ENCODE data around the gene BNIPL.

BNIPL gene

DNA sequence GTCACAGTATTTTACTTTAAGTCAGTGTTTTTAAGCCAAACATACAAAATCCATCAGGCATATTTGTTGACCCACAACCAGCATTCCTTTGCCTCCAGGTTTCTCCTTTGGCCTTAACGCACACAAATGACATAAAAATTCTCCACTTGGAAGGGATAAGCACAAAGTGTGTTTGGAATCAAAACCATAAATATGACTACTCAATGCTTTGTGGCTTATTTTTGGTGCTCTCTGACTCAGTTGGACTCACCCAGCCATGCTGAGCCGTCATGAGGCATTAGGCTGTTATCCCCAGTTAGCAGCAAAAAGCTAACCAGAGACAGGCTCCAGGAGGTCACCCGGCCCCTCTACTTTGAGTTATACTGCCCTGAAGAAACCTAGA, 27.2 kb upstream of the BNIPL start:
- no peak for DNase-seq
- intact Hi-C loops (cut with DNase I): loop anchor here (5.0 kb wide), 1 partner anchor 38 kb away; the partner anchor contains the start of gene C1orf56

DNA sequence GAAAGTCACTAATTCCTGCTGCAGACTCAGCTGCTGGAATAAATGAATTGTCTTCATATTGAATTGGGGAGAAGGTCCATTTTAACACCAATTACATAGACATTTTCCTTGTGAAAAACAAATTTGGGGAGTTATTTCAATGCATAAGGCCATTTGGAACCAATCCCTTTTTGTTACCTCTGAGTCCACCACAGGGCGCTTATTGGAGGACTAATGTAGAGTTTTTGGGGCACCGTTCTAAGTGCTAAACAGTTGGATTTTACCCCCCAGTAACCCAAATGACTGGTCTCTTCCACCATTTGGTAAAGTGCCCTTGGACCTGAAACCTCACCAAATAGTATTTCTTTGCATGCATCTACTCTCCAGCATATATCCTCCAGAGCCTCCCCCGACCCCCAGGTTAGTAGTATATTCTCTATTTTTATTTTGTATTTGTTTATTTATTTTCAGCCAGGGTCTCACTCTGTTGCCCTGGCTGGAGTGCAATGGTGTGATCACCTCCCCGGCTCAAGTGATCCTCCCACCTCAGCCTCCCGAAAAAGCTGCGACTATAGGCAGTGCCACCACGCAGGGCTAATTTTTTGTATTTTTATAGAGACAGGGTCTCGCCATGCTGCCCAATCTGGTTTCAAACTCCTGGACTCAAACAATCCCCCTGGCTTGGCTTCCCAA, 26.6 kb upstream of the BNIPL start:
- intact Hi-C loops (cut with DNase I): loop anchor here (5.0 kb wide), 1 partner anchor 37 kb away; the partner anchor contains the start of gene C1orf56
- no peak for DNase-seq

DNA sequence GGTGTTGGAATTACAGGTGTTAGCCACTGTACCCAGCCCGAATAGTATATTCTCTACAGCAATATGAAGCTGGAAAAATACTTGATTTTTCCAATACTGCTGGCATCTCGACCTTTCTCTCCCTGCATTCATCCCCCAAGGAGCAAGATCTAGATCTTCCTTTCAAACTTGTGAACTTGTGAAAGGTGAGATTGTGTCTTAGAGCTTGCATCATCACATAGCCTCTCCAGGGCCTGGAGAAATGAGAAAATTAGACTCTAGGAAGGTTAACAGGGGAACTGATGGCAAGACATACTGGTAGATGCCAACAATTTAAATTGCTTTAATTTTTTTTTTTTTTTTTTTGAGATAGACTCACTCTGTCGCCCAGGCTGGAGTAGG, 26.1 kb upstream of the BNIPL start:
- intact Hi-C loops (cut with DNase I): no loop called here

DNA sequence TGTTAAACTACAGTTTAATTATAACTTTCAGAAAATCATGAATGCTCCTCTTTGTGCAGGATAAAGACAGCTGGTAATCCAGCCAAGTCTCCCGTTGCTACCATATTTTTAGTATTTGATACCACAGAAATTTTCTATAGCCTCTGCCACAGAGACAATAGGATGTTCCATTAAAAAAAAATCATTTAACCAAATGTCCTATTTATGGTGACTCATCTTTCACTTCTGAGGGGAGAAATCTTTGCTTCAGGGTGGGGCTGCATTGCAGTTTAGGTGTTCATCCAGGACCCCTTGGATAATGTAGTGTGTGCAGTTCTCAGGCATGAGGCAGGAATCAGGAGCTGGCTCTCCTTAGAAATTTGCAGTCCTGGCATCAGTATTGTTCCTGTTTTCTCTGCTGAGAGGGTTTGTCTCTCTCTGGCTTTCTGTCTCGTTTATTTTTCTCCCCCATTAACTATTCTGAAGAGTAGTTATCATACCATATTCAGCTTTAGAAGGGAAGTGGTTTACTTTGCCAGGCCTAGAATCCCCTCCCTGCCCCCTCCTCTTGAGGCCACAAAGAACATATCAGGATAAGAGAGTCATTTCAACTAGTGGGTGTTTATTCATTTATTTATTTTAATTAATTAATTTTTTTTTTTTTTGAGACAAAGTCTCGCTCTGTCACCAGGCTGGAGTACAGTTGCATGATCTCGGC, 25.1 kb upstream of the BNIPL start:
- DNase-seq: peak in 1 of 10 donors; percentile 15
- intact Hi-C loops (cut with DNase I): no loop called here

More for the DNA sequence above, 26.1 kb upstream of the BNIPL start:
- no peak for DNase-seq

DNA sequence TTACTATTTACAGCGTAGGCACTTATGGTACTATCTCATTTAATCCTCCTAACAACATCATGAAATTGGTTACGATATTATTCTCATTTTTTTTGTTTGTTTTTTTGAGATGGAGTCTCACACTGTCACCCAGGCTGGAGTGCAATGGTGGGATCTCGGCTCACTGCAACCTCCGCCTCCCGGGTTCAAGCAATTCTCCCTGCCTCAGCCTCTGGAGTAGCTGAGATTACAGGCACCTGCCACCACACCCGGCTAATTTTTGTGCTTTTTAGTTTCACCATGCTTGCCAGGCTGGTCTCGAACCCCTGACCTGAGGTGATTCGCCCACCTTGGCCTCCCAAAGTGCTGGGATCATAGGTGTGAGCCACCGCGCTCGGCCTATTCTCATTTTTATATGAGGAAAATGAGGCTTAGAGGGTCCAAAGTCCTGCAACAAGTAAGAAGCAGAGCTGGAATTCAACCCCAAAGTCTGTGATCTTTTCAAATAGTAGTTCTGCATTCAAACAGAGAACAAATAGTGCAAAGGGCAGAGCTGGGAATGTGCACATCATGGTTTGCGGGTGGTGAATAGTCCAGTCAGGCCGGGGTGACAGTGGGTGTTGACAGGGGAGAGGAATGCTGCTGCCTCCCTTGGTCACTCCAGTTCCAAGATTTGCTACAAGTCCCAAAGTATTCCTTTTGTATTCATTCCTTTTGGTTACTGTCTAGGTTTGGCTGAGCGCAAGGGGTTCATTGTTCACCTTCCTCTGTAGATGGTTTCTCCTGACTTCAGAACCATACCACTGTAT, 23.5 kb upstream of the BNIPL start:
- peak in 1 of 10 donors; percentile 26 for DNase-seq
- intact Hi-C loops (cut with DNase I): no loop called here

DNA sequence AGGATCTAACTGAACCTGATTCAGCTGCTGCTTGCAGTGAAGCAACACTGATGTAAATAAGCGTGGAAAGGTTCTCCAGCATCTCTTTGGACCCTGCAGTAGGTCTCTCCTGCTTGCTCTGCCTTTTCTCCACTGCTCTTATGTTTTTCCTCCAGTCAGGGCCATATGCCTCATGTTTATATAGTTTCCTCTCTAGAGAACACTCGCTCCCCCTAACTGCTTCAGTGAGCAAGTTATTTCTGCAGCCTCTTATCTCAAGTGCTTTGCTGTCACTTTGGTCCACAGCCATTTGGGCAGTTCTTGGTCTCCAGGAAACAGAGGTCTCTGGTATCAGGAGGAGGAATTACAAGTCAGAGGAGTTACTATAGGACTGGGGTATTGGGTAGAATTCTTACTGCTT, 22.9 kb upstream of the BNIPL start:
- intact Hi-C loops (cut with DNase I): no loop called here
- peak in 1 of 10 donors; percentile 11 for DNase-seq

DNA sequence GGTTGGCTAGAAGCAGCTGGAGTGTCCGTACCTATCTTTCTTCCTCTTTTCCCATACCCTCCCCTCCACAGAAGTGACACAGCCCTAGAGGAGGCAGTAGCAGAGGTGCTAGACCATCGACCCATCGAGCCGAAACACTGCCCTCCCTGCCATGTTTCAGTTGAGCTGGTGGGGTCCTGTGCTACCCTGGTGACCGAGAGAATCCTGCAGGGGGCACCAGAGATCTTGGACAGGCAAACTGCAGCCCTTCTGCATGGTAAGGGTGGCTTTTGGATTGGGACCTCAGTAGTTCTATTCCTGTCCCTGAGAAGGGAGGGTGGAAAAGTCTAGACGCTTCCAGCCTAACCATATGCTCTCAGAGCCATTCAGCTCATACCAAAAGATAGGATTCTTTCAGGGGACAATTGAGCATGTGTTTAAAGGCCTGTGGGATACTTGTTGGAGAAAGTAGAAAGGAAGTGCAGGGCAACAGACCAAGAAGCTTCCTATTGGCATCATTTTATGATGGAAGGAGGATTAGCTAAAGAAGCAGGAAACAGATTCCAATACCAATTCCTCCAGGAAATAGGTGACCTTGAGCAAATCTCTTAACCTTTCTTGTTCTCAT, 11.7 kb upstream of the BNIPL start:
- peak; percentile 36 to 95 (median 79) for DNase-seq
- intact Hi-C loops (cut with DNase I): loop anchor here (5.0 kb wide), 1 partner anchor 133 kb away; the partner anchor contains the start of gene TNFAIP8L2

DNA sequence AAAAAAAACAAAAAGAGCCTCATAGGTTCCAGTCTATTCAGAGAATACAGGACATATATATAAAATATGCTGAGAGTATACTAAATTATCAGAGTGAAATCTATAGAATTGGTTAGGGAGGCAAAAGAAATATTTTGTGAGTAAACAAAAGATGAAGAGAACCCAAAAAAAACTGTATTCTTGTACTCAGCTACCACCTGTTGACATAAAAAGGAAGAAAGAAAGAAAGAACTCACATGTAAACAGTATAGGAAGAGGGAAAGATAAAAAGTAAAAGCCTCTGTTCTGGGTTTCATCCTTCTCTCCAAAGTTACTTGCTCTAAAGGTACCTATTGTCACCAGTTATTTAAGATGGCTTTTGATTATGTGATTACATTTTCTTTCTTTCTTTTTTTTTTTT, 9.9 kb upstream of the BNIPL start:
- DNase-seq: no peak
- intact Hi-C loops (cut with DNase I): no loop called here

DNA sequence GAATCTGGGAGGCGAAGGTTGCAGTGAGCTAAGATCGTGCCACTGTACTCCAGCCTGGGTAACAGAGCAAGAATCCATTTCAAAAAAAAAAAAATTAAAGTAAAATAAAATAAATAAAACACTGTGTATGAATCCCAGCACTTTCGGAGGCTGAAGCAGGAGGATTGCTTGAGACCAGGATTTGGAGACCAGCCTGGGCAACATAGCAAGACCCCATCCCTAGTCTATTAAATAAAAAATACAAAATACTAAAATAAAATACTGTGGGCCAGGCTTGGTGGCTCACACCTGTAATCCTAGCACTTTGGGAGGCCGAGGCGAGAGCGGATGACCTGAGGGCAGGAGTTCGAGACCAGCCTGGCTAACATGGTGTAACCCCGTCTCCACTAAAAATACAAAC, 4.2 kb upstream of the BNIPL start:
- intact Hi-C loops (cut with DNase I): no loop called here

DNA sequence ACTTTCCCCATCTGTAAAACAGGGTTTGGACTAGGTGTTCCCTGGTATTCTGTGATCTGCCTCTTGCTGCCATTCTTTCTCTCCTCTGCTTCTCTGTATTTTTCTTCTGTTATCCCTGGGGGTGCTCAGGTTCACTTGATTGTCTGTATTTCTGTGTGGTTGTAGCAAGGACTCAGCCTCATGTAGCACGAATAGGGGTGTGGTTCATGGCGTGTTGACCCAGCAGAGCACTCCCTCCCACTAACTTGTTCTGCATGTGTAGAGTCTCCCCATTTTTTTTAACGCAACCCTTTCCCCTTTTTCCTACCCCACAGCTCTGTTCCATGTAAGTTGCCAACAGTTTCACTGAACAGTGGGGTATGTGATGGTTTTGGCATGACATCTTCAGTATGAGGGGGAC, 1.2 kb upstream of the BNIPL start:
- intact Hi-C loops (cut with DNase I): no loop called here
- DNase-seq: no peak

More for the DNA sequence above, 4.2 kb upstream of the BNIPL start:
- no peak for DNase-seq

DNA sequence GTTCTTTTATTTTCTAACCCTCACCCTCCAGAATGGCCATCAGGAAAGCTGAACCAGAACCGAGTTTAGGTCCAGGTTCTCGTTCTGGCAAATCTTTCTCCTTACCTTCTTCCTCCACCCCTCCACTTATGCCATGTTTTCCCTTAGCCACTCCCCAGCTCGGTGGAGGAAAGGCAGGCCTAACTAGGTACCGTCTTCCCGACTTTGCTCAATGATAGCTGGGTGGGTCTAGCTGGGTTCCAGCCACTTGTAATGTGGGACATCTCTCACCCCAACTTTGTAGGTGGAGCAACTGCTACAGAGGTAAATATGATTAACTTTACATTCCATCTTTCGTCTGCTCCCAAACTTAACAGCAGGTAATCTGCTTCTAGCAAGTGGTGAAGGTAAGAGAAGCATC, 646 bp downstream of the BNIPL start:
- intact Hi-C loops (cut with DNase I): no loop called here
- no peak for DNase-seq

DNA sequence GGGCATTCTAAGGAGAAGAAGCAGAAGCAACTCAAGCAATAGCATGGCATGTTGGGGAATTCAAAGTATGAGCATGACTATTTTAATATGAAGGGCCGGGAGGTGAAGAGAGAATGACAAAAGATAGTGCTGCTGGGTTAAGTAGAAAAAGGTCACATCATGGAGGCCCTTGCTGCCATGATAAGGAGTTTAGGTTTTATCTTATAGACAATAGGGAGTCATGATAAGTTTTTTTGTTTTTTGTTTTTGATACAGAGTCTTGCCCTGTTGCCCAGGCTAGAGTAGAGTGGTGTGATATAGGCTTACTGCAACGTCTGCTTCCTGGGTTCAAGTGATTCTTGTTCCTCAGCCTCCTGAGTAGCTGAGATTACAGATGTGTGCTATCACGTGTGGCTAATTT, 3.1 kb downstream of the BNIPL start:
- no peak for DNase-seq
- intact Hi-C loops (cut with DNase I): no loop called here

DNA sequence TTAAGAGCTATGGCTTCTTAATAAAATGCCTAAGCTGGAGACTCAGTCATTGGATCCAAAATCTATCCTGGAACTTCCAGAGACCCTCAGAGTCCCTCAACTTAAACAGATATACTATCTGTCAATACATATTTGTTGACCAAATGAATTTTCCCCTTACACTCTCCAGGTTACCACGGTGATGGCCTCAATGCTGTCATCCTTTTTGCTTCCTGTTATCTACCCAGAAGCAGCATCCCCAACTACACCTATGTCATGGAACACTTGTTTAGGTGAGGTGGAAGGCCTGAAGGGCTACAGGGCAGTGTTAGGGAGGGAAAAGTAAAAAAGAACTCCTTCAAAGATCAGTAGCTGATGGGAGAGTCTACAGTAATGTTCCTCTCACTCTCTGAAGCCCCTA, 6.8 kb downstream of the BNIPL start:
- intact Hi-C loops (cut with DNase I): no loop called here
- no peak for DNase-seq

DNA sequence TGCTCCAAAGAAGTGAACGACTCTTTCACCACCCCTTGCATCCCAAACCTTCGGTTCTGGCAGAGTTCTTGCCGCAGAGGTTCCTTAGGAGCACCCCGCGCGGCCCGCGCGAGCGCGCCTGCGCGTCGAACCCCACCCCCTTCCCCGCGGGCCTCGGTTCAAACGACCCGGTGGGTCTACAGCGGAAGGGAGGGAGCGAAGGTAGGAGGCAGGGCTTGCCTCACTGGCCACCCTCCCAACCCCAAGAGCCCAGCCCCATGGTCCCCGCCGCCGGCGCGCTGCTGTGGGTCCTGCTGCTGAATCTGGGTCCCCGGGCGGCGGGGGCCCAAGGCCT, 11.2 kb downstream of the BNIPL start, which contains the start of gene C1orf56:
C1orf56 (plus strand) TSS at position 161 of the 334 bp plus-strand sequence; CDS start at position 258, 97 bp downstream.
- intact Hi-C loops (cut with DNase I): loop anchor here (5.0 kb wide), 2 partner anchors 40 to 120 kb away; partner anchors contain the start of genes MINDY1, PRUNE1 and SETDB1
- peak; percentile 47 to 95 (median 72) for DNase-seq

DNA sequence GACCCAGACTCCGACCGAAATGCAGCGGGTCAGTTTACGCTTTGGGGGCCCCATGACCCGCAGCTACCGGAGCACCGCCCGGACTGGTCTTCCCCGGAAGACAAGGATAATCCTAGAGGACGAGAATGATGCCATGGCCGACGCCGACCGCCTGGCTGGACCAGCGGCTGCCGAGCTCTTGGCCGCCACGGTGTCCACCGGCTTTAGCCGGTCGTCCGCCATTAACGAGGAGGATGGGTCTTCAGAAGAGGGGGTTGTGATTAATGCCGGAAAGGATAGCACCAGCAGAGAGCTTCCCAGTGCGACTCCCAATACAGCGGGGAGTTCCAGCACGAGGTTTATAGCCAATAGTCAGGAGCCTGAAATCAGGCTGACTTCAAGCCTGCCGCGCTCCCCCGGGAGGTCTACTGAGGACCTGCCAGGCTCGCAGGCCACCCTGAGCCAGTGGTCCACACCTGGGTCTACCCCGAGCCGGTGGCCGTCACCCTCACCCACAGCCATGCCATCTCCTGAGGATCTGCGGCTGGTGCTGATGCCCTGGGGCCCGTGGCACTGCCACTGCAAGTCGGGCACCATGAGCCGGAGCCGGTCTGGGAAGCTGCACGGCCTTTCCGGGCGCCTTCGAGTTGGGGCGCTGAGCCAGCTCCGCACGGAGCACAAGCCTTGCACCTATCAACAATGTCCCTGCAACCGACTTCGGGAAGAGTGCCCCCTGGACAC, 11.7 kb downstream of the BNIPL start:
- intact Hi-C loops (cut with DNase I): loop anchor here (5.0 kb wide), 2 partner anchors 41 to 121 kb away; partner anchors contain the start of genes MINDY1, PRUNE1 and SETDB1
- peak; percentile 53 to 95 (median 67) for DNase-seq

DNA sequence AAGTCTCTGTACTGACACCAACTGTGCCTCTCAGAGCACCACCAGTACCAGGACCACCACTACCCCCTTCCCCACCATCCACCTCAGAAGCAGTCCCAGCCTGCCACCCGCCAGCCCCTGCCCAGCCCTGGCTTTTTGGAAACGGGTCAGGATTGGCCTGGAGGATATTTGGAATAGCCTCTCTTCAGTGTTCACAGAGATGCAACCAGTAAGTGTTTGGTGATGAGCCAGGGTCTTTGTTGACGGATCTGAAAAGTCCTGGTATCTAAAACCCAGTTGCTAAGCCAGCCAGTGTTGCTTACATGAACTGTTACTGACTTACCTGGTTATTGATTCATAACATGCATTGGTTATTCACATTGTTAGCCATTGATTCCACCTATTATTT, 12.3 kb downstream of the BNIPL start:
- no peak for DNase-seq
- intact Hi-C loops (cut with DNase I): loop anchor here (5.0 kb wide), 2 partner anchors 41 to 121 kb away; partner anchors contain the start of genes MINDY1, PRUNE1 and SETDB1

DNA sequence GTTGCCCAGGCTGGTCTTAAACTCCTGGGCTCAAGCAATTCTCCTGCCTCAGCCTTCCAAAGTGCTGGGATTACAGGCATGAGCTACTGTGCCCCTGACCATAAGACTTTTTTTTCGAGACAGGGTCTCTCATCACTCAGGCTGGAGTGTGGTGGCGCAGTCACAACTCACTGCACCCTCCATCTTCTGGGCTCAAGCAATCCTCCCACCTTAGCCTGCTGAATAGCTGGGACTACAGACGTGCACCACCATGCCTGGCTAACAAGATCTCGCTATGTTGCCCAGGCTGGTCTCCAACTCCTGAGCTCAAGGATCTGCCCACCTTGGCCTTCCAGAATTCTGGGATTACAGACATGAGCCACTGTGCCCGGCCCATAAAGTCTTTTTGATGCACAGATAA, 13.1 kb downstream of the BNIPL start:
- intact Hi-C loops (cut with DNase I): loop anchor here (5.0 kb wide), 2 partner anchors 42 to 122 kb away; partner anchors contain the start of genes MINDY1, PRUNE1 and SETDB1
- DNase-seq: no peak

DNA sequence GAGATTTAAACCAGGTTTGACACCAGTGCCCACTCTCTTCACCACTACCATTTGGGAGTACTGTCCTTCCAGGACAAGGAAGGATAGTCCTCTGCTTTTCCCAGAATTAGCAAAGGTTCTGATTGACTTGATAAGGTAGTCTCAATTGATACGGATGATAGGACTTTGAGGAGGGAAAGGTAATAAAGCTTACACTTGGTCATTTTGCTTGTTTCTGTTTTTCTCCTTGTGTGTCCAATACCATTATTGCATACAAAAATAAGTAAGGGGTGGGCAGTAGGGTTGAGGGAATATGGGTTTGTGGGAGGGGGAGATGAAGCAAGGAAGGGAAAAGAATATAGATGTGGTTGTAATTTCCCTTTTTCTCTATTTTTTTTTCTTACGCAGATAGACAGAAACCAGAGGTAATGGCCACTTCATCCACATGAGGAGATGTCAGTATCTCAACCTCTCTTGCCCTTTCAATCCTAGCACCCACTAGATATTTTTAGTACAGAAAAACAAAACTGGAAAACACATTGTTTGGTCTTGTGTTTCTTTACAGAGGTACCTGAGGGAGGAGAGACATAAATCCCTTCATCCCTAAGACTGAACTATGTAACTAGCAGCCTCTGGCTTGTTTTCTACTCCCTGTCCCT, 13.8 kb downstream of the BNIPL start:
- intact Hi-C loops (cut with DNase I): no loop called here
- no peak for DNase-seq

DNA sequence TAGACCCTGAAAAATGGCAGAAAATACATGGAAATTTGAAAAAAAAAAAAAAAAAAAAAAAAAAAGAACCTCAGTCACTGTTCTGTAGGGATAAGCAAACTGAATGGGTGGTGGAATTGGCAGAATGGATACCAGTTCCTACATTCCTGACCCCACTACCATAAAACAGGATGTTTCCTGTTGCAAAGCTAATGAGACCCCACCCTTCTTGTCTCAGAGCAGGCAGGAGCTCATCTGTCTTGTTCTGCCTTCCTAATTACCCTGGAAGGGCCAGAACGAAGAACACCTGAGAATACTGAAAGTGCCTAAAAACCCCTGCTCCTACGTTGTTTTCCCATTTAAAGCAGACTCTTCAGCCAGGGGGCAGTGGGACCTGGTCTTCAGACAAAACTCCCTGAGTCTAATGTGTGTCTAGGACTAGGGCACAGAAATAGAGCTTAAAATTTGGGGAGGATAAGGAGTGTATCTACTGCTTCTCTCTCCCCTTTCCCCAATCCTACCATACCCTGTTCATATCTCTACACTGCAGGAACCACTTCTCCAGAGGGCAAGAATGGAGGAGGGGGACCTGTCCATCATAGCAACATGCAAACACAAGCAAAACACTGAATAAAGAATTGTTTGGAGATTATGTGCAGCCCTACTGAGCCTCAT, 15.1 kb downstream of the BNIPL start:
- DNase-seq: no peak
- intact Hi-C loops (cut with DNase I): no loop called here

All from posterior cingulate gyrus (tissue), 11 donors.